HG03439 (cell line): Measurements from ENCODE around the gene ARHGAP26.

Experiments used
- ATAC-seq: cut with Tn5 transposase; IDR thresholded peaks from one replicate; pipeline ENCODE4 v1.9.1; 2021; ENCODE audit warnings: mild to moderate bottlenecking, moderate library complexity; ENCODE audit not compliant: unreplicated experiment

Gene ARHGAP26

DNA sequence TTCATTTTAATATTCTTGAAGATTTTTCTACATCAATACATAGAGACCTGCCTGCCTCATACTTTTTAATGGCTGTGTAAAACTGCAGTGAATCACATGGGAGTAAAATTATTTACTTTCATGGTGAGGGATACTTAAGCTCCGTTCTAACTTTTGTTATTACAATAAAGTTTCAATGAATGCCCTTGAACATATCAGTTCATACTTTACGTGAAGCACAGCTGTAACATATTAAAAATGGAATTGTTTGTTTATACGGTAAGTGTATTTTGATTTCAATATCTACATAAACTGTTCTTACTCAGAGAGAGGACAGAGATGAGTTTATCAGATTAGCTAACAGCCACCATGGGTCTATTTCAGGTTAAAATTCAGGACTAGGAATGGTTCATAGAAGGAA is 478.2 kb downstream of the ARHGAP26 start:
- ATAC-seq, result no peak

DNA sequence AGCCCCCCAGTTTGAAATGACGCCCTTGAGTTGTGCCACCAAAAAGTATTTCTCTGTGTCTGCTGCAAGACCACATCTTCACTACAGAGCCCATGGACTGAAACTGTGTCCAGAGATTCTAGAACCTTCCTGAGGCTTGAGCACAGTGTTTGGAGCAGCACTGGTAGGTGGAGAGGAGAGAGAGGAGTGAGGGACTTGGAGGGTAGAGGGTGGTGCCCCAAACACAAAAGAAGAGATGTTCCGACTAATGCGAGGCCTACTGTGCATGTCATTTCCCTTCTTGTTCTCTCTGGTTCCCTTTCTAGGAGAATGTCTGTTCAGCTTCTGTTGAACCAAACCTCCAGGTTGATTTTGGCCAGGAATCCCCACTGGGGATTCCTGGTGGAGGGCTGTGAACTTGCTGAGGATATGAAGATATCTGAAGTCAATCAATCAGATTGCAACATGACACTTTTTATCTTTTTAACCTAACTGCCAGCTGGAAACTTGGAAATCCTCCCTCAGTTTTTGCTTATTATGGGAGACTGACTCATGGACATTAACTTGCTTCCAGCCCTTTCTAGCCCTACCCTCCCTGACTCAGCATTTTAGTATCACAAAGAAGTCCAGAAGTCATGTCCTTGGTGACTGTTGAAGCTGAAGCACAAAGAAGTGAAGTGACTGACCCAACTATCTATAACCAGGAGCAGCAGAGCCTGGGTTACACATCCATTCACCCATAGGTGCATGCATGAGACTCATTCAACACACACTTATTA is 478.8 kb downstream of the ARHGAP26 start:
- ATAC-seq, result no peak

DNA sequence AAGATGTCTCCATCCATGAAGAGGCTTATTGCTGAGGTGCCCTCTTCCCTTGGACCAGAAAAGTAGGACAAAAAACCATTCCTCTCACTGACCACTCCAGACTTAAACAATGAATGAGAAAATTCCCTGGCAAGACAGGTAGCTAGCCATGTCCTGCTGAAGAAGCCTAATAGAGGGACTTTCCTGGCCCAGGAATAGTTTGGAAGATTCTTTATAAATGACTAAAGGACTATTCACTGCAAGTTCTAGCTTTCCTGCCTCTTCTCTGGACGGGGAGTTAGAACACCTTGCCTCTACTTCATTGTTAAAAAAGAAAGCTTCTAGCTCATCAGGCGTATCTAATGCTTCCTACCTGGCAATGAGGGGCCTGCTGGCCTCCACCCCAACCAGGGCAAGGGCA is 479.7 kb downstream of the ARHGAP26 start:
- no peak for ATAC-seq

DNA sequence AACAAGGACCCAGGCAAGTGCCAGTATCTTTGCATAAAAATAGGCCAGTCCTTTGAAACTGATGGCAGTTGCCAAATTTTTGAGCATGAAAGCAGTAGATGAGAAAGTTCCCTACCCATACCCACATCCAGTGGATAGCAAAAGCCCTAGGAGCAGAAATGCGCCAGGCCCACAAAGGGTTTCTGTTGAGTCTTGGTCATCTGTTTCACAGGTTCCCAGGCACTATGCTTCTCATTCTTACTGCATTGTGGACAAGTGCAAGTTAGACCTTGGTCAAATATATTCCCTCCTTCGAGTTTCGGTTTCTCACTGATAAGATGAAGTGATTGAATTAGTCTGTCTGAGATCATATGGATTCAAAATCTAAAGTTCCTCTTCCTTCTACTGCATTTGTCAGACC is 481.0 kb downstream of the ARHGAP26 start:
- ATAC-seq, result no peak

DNA sequence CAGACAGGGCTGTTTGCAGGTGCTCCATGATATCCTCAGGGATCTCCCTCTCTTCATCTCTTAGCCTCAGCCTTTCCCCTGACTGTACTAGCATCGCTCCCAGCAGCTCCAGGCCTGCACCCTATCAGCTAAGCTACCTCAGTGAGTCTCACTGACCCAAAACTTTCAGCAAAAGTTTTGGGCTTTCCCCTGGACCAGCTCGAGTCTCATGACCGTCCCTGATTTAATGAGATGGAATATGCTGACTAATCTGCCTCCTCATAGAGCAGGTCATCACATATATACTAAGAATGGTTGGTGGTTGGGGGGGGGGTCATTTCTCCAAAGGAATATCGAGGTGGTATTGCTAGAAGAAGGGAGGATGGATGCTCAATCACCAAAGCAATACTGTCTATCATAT is 481.8 kb downstream of the ARHGAP26 start:
- no peak for ATAC-seq

DNA sequence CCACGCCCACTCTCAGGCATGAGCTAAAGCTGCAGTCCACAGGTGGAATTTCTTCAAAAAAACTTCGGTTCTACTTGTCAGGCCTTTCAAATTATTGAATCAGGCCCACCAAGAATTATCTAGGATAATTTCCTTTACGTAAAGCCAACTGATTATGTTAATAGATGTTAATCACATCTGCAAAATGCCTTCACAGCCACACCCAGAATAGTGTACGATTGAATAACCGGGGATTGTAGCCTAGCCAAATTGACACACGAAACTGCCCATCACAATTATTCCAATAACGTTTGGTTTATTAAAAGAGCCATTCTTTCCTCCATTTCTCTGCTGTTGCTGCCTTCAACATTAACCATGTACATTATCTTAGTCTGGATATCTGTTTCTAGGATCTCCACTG is 484.6 kb downstream of the ARHGAP26 start:
- no peak for ATAC-seq

DNA sequence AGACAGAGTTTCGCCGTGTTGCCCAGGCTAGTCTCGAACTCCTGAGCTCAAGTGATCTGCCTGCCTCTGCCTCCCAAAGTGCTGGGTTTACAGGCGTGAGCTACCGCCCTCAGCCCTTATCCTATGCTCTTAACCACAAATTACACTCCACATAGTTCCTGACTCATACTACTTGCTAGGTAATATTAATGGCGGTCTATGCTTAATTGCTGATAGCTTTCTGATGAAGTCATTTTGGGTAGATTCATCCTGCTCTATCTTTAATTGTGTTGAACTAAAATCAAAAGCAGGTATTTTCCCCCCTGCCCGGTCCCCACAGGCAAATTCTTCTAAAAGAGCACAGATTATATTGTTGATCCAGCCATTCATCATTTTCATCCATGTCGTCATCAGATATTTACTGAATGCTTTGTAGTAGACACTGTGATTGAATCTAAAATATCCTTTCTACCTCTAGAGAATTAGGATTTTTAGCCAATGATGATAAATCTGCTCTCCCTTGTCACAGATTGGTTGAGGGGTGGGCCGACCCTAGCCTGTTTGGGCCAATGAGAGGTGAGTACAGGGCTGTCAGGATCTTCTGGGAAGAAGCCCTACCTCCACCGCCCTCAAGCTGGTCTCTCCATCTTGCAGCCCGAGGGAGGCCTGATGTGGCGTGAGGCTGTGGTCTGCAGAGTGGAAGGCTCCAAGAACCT is 488.5 kb downstream of the ARHGAP26 start:
- ATAC-seq, result no peak

DNA sequence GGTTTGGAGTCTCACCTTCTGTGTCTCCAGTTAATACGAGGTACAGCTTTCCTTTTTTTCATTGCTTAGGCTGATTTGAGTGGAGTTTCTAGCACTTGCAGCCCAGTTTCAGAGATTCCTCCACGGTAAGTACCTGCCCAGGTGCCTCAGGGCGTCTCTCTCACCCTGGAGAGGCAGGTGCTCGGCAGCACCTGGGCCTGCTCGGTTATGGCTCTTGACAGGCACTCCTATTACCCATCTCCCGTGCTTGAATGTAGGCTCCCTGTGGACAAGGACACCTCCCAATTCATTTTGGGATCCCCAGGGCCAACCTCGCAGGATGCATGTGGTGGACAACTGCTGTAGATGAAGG is 489.1 kb downstream of the ARHGAP26 start:
- ATAC-seq, result no peak

DNA sequence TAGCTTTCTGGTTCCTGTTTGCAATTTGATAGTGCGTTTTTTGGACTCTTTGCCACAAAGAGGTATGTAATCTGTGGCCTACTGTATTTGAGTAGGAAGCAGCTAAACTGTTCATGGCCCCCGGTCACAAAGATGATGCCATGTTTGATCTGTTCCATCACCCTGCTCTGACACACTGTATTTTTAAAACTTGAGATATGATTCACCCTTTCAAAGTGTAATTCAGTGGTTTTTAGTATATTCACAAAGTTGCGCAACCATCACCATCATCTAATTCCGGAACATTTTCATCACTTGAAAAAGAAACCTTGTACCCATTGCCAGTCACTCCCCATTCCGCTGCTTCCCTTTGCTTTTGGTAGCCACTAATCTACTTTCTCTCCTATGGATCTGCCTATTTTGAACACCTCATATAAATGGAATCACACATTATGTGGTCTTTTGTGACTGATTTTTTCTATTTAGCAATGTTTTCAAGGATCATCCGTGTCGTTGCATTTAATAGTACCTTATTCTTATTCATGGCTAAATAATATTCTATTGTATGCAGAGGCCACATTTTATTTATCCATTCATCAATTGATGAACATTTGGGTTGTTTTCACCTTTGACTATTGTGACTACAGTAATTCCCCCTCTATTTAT is 491.7 kb downstream of the ARHGAP26 start:
- no peak for ATAC-seq

DNA sequence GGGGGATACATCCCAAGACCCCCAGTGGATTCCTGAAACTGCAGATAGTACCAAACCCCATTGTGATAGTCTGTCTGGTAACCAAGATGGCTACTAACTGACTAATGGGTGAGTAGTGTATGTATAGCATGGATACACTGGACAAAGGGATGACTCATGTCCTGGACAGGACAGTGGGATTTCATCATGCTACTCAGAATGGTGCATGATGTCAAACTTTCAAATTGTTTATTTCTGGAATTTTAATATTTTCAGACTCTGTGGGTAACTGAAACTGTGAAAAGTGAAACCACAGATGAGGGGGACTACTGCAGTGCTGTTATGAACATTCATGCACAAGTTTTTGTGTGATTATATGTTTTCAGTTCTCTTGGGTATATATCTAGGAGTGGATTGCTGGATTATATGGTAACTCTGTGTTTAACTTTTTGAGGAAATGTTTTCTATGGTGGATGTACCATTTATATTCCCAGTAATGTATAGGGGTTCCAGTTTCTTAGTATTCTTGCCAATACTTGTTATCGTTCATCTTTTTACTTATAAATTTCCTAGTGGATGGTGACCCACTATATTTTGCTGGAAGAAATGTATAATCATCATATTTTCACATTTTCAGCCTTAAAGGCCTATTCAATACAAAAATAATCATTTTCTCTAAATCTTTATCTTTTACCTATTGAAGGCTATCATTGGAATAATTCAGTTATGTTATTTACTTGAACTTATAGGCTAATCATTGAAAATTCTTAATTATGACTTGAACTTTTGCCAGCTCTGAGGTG is 492.4 kb downstream of the ARHGAP26 start:
- peak; percentile 67 for ATAC-seq

DNA sequence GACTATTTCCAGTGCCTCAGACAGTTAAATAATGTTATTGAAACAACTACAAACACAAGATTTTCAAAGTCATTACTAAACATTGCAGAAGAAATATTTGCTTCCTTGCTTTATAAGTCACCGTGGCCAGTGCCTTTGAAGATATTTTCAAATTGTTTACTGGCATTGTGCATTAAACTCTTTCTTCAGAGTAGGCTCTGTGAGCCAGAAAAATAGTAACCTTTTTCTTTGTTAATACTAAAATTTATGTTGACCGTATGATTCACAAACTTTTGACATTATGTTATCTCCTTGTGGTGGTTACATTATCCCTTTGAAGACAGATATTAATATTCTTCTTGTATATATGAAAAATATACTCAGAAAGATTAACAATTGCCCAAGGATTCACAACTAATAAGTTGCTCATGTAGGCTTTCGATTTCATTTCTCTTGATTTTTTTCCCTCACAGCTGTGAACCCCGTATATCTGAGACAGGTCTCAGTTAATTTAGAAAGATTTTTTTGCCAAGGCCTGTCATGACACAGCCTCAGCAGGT is 493.2 kb downstream of the ARHGAP26 start:
- ATAC-seq, result no peak

DNA sequence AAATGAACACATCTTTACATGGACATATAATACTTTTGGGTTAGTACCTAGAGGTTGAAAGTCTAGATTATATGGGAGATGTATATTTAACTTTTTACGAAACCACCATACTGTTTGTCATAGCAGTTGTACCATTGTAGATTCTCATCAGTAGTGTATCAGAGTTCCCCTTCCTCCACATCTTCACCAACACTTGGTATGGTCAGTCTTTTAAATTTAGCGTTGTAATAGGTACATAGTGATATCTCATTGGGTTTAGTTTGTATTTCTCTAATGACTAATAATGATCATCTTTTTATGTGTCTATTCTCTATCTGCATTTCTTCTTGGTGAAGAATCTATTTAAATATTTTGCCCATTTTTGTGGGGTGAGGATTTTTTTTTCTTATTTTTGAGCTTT is 495.8 kb downstream of the ARHGAP26 start:
- ATAC-seq, result no peak

DNA sequence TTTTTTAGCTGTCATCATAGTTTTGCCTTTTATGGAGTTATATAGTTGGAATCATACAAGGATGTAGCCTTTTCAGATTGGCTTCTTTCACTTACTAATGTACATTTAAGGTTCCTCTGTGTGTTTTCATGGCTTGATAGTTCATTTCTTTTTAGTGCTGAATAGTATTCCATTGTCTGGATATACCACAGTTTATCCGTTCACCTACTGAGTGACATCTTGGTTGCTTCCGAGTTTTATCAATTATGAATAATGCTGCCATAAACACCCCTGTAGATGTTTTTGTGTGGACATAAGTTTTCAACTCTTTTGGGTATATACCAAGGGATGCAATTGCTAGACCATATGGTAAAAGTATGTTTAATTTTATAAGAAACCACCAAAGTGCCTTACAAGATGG is 497.0 kb downstream of the ARHGAP26 start:
- ATAC-seq, result no peak

DNA sequence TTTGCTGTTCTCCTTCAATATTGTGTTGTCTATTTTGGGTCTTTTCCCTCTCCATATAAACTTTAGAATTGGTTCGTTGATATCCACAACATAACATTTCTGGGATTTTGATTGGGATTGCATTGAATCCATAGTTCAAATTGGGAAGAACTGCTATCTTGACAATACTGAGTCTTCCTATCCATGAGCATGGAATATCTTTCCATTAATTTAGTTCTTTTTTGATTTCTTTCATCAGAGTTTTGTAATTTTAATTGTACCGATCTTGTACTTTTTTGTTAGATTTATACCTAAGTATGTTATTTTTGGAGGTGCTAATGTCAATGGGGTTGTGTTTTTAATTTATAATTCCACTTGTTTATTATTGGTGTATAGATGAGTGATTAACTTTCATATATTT is 498.2 kb downstream of the ARHGAP26 start:
- ATAC-seq, result no peak

DNA sequence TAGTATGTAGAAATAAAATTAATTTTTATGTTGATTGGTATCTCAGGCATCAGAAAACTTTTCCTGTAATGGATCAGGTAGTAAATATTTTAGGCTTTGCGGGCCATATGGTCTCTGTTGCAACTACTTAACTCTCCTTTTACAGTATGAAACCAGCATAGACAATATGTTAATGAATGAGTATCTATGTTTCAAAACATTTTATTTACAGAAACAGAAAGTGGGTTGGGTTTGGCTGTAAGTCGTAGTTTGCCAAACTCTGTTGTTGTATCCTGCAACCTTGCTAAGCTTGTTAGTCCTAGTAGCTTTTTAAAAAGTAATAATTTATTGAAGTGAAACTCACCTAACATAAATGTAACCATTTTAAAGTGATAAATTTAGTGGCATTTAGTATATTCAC is 501.3 kb downstream of the ARHGAP26 start:
- ATAC-seq, result no peak

DNA sequence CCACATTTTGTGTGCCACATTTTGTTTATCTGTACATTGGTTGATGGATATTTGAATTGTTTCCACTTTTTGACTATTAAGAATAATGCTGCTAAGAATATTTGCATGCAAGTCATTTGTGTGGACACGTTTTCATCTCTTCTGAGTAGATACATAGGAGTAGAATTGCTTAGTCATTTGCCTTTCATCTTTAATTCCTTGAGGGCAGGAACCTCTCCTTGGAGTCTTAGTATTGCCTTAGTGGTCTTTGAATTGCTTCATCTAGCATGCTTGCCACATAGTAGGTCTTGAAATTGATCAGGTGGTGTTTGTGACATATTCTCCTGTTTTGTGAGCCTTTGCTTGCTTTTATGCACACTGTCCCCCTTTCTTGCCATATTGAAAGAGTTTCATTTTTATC is 504.8 kb downstream of the ARHGAP26 start:
- ATAC-seq, result no peak

DNA sequence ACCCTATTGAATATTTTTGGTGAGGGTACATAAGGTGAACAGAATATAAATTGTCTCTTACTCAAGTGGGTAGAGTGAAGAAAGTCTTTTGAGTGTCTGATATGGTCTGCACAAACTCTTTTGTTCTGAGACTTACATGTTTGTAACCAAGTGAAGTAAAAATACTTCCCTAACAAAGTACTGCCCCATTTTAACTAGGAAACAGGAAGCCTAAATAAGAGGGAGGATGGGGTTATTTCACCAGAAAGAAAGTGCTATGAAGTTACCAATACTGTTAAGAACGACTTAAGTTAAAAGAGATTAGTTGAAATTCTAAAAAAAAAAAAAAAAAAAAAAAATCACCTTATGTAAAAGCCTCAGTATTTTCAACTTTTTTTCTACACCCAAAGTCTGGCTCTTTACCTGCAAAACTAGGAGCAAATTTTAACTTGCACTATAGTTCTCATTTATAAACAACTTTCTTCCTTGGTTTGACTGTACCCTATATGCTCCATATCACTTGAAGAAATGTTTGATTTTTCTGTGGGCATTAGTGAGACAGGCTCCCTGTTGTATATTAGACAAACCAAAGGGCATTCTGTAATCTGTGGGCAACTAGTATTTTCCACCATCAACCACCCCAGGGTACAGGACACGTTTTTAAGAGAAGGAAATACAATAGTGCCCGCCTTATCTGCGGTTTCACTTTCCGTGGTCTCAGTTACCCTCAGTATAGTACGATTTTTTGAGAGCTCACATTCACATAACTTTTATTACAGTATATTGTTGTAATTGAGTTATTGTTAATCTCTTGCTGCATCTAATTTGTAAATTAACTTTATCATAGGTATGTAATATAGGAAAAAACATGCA is 505.6 kb downstream of the ARHGAP26 start:
- no peak for ATAC-seq

DNA sequence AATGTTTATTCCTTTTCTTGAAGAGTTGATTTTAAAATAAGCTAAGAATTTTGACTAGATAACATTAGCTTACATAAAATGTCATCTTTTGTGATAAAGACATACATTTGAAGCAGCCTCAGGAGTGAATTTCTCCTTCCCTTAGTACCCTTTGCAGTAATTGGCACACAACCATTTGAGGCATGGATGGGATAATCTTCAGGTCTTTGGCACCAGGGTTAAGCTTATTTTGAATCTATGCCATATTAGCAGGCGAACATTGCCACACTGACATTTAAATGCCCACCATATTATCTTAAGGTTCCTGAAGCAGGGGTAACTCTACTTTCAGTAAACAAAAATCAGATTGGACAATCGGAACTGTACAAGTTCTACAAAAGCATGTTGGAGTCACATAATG is 507.4 kb downstream of the ARHGAP26 start:
- ATAC-seq, result no peak
